Activated effector memory CD4-positive, alpha-beta T cell treated with Interleukin-2 at 50 U/mL for 16 hours (primary cell): ENCODE measurements around the gene RPL35A.
"Not testable (repeated sequence)": the region's sequence is repeated elsewhere in the genome, so short reads cannot be mapped to it uniquely, and the experiment has no call there.

Source experiments
- DNase-seq: peaks from one replicate; pipeline ENCODE4 v3.0.0-alpha.2; 2020

Gene RPL35A

GRCh38 chr3:197953325-197953724 lies 3.3 kb downstream of the RPL35A start:
- DNase-seq, result no peak

GRCh38 chr3:197953881-197954280 lies 3.9 kb downstream of the RPL35A start:
- no peak for DNase-seq

GRCh38 chr3:197955892-197956477 lies 6.0 kb downstream of the RPL35A start:
- no peak for DNase-seq

- no peak for DNase-seq
Observed at GRCh38 chr3:197956626-197956988, 6.6 kb downstream of the RPL35A start.

GRCh38 chr3:197957790-197958133 lies 7.8 kb downstream of the RPL35A start:
- DNase-seq, result no peak

- DNase-seq, result no peak
Observed at GRCh38 chr3:197958346-197958745, 8.4 kb downstream of the RPL35A start.

GRCh38 chr3:197958848-197959247 lies 8.9 kb downstream of the RPL35A start:
- not testable (repeated sequence) for DNase-seq

GRCh38 chr3:197959500-197959890 lies 9.5 kb downstream of the RPL35A start:
- no peak for DNase-seq

- peak; percentile 93 for DNase-seq
Observed at GRCh38 chr3:197959891-197960693, 10.1 kb downstream of the RPL35A start, which contains the start of gene LMLN. LMLN (plus strand) TSS chr3:197960217; CDS start chr3:197960246, 29 bp downstream.

- no peak for DNase-seq
Observed at GRCh38 chr3:197960694-197961581, 10.9 kb downstream of the RPL35A start.

GRCh38 chr3:197961582-197961945 lies 11.6 kb downstream of the RPL35A start:
- DNase-seq, result no peak

GRCh38 chr3:197963019-197963637 lies 13.1 kb downstream of the RPL35A start:
- no peak for DNase-seq

- DNase-seq, result not testable (repeated sequence)
Observed at GRCh38 chr3:197967337-197967989, 17.5 kb downstream of the RPL35A start.

GRCh38 chr3:197970588-197970987 lies 20.6 kb downstream of the RPL35A start:
- DNase-seq, result no peak

- no peak for DNase-seq
Observed at GRCh38 chr3:197974016-197974415, 24.0 kb downstream of the RPL35A start.

GRCh38 chr3:197975311-197975710 lies 25.3 kb downstream of the RPL35A start:
- DNase-seq, result no peak

- no peak for DNase-seq
Observed at GRCh38 chr3:197983076-197983475, 33.1 kb downstream of the RPL35A start.

- no peak for DNase-seq
Observed at GRCh38 chr3:197989651-197990050, 39.7 kb downstream of the RPL35A start.

GRCh38 chr3:197994736-197995135 lies 44.7 kb downstream of the RPL35A start:
- DNase-seq, result no peak

GRCh38 chr3:197996855-197997254 lies 46.9 kb downstream of the RPL35A start:
- no peak for DNase-seq

- DNase-seq, result no peak
Observed at GRCh38 chr3:197997936-197998335, 47.9 kb downstream of the RPL35A start.
